Transverse colon (tissue), 4 donors: ENCODE results near the gene ABLIM2.

Source experiments
- CTCF ChIP-seq, 5 experiments: fragments of 200-600 bp in 3 of 5; fragments of 450-650 bp in 2 of 5; sonication (generic) in 3 of 5; IDR thresholded peaks; 1 replicate in 2 of 5; 2 replicates in 3 of 5; pipeline ENCODE4 v1.5.1; 2016 to 2017; ENCODE audit warnings: antibody characterized with exemption in 5 of 5, inconsistent platforms in 3 of 5, mild to moderate bottlenecking in 2 of 5, moderate library complexity in 1 of 5
- POLR2A ChIP-seq: fragments of 450-650 bp; IDR thresholded peaks from one replicate; pipeline ENCODE4 v1.6.1; 2016; ENCODE audit warnings: antibody characterized with exemption, mild to moderate bottlenecking, moderate library complexity
- POLR2AphosphoS5 ChIP-seq, 3 donors: sonication (generic); formaldehyde crosslinking; IDR thresholded peaks; one replicate each; pipeline ENCODE4 v1.6.1; 2016; ENCODE audit warnings: antibody characterized with exemption in 3 of 3

- TF ChIP-seq CTCF (IDR thresholded peaks at IDR 0.05) (no peak), POLR2AphosphoS5 (IDR thresholded peaks at IDR 0.05) (no peak), POLR2A (no peak)
Measured at GRCh38 chr4:8019396-8020365, 138.9 kb downstream of the ABLIM2 start.
